T-cell (primary cell): ENCODE measurements around the gene TNPO2. TPM values are rescaled to one million over a fixed set of nuclear protein-coding genes. Genes with fewer than 3 reads are reported as not detected.

Experiments
- ATAC-seq, 4 experiments: fragments of 200-7000 bp in 3 of 4; fragments of 150-1000 bp in 1 of 4; cut with Tn5 transposase; replicated peaks in 1 of 4; 1 replicate in 3 of 4; 2 replicates in 1 of 4; pipeline ENCODE4 v1.10.0; 2021; ENCODE audit warnings: moderate library complexity in 3 of 4, mild to moderate bottlenecking in 2 of 4, moderate number of reproducible peaks in 1 of 4
- CTCF ChIA-PET, 2 donors: fragments of 300-600 bp; sonication (Branson Sonifier 250); formaldehyde crosslinking; loops; one replicate each; lab custom pipeline; 2022; ENCODE audit warnings: antibody characterized with exemption in 2 of 2; lab: Charles Lee
- POLR2A ChIA-PET, 2 donors: fragments of 300-600 bp; sonication (Branson Sonifier 250); formaldehyde crosslinking; loops; one replicate each; lab custom pipeline; 2022; ENCODE audit warnings: antibody characterized with exemption in 2 of 2; lab: Charles Lee
- DNase-seq, 35 experiments: peaks; one replicate each; pipeline versions ENCODE4 v3.0.0 to v3.0.0-alpha.2; 2013 to 2023
- H3K27ac ChIP-seq: one replicate; pipeline ENCODE4 v1.5.1; 2013; ENCODE audit warnings: low read length
- H3K27me3 ChIP-seq, 2 experiments: replicated peaks in 1 of 2; 1 replicate in 1 of 2; 2 replicates in 1 of 2; pipeline versions ENCODE4 v1.6.1 to v1.7.0; 2013; ENCODE audit warnings: low read length in 1 of 2, mixed read lengths in 1 of 2; ENCODE audit not compliant: control insufficient read depth in 2 of 2, insufficient read depth in 2 of 2; ENCODE audit errors: extremely low read depth in 1 of 2
- H3K36me3 ChIP-seq, 2 donors: 1 replicate in 1 of 2; 2 replicates in 1 of 2; pipeline versions ENCODE4 v1.6.1 to v1.7.0; 2013; ENCODE audit warnings: low read length in 1 of 2; ENCODE audit not compliant: control insufficient read depth in 2 of 2, insufficient read depth in 1 of 2; ENCODE audit errors: extremely low read depth in 1 of 2
- H3K4me1 ChIP-seq, 2 experiments: 1 replicate in 1 of 2; 2 replicates in 1 of 2; pipeline versions ENCODE4 v1.6.1 to v1.7.0; 2013; ENCODE audit warnings: low read length in 2 of 2, mixed read lengths in 1 of 2; ENCODE audit not compliant: insufficient read depth in 2 of 2, control insufficient read depth in 1 of 2; ENCODE audit errors: extremely low read depth in 1 of 2
- H3K4me3 ChIP-seq, 2 donors: 1 replicate in 1 of 2; 2 replicates in 1 of 2; pipeline versions ENCODE4 v1.5.1 to v1.7.0; 2013; ENCODE audit warnings: mild to moderate bottlenecking in 2 of 2, low read length in 1 of 2, moderate library complexity in 1 of 2; ENCODE audit not compliant: control insufficient read depth in 1 of 2; ENCODE audit errors: extremely low read depth in 1 of 2
- H3K9me3 ChIP-seq: 2 replicates; pipeline ENCODE4 v1.7.0; 2013
- H3K27ac Mint-ChIP-seq, 2 donors: one replicate each; pipeline ENCODE4 v1.8.0; 2020 to 2021; ENCODE audit warnings: mild to moderate bottlenecking in 2 of 2, mixed read lengths in 2 of 2
- H3K27me3 Mint-ChIP-seq, 2 donors: one replicate each; pipeline ENCODE4 v1.8.0; 2021 to 2022; ENCODE audit warnings: mixed read lengths in 2 of 2
- H3K36me3 Mint-ChIP-seq: one replicate; pipeline ENCODE4 v1.8.0; 2021; ENCODE audit warnings: mixed read lengths
- H3K4me1 Mint-ChIP-seq, 3 donors: one replicate each; pipeline ENCODE4 v1.8.0; 2020 to 2022; ENCODE audit warnings: mixed read lengths in 3 of 3, mild to moderate bottlenecking in 1 of 3
- H3K4me3 Mint-ChIP-seq, 3 donors: one replicate each; pipeline ENCODE4 v1.8.0; 2020 to 2022; ENCODE audit warnings: mild to moderate bottlenecking in 3 of 3, mixed read lengths in 3 of 3, moderate library complexity in 3 of 3
- H3K9me3 Mint-ChIP-seq, 3 donors: one replicate each; pipeline ENCODE4 v1.8.0; 2020 to 2022; ENCODE audit warnings: mixed read lengths in 3 of 3
- WGBS: methylation state at CpG from one replicate; pipeline ENCODE4 v1.1.5; 2013; ENCODE audit warnings: missing lambda C conversion rate; ENCODE audit not compliant: insufficient coverage; 5-methylcytosine and 5-hydroxymethylcytosine counted together
- total RNA-seq, 35 experiments: library from RNA in 6 of 35; stranded (reverse) in 6 of 35; fragments of 120-200 nt in 1 of 35; gene quantifications; one replicate each; pipeline versions ENCODE4 v1.2.1 to v1.2.4 and lab custom pipeline; 2013 to 2026

The TNPO2 gene
- total RNA-seq, 5 donors from 2014 or later (not counting 1 experiment from before 2014, with no cell fraction given): 53.7 to 78.8 (median 62.6) TPM

GRCh38 chr19:12649941-12650340 lies 73.8 kb downstream of the TNPO2 start:
- no peaks in the 10 kb centered on the region for H3K27me3 Mint-ChIP-seq
- DNase-seq (no peak), ATAC-seq (no peak)
- ChIA-PET POLR2A (no interaction called here), CTCF (no interaction called here)
- peaks cover 14% of the 10 kb centered on the region for H3K36me3 Mint-ChIP-seq
- H3K4me1 ChIP-seq: no peaks in the 10 kb centered on the region
- H3K9me3 ChIP-seq: no peaks in the 10 kb centered on the region
- no peaks in the 10 kb centered on the region for H3K27me3 ChIP-seq
- no peak overlapping the region for H3K4me3 Mint-ChIP-seq
- no peaks in the 10 kb centered on the region for H3K9me3 Mint-ChIP-seq
- H3K27ac Mint-ChIP-seq: no peak overlapping the region
- H3K27ac ChIP-seq: no peak overlapping the region
- H3K36me3 ChIP-seq: peaks cover 2 to 31% of the 10 kb centered on the region in 2 donors
- 95% methylated on average over 7 of the region's 10 CpGs for WGBS
- H3K4me1 Mint-ChIP-seq: peaks cover 0 to 2% (median 0%) of the 10 kb centered on the region in 3 donors
- no peak overlapping the region for H3K4me3 ChIP-seq

Other genes with a start within 250 kb of the TNPO2 start
- 1 to 10 TPM; 2.4 to 5.3 (median 5.1) TPM for gene ZNF709, start 239.1 kb downstream of the TNPO2 start, total RNA-seq
- gene ZNF564, start 172.4 kb downstream of the TNPO2 start, total RNA-seq: 10 to 100 TPM; 14.2 to 21.8 (median 20.8) TPM
- 10 to 100 TPM; 11.8 to 14.0 (median 12.4) TPM for gene ZNF490, start 113.1 kb downstream of the TNPO2 start, total RNA-seq
- gene ZNF791, start 113.0 kb downstream of the TNPO2 start, total RNA-seq: 10 to 100 TPM; 33.4 to 54.6 (median 43.9) TPM
- 100 to 1,000 TPM in 4 of 5 donors, 10 to 100 TPM in 1; 96.0 to 159 (median 149) TPM for gene MAN2B1, start 57.2 kb downstream of the TNPO2 start, total RNA-seq
- 10 to 100 TPM in 4 of 5 donors, 1 to 10 TPM in 1; 7.7 to 24.3 (median 17.6) TPM for gene WDR83, start 57.1 kb downstream of the TNPO2 start, total RNA-seq
- gene DHPS, start 42.1 kb downstream of the TNPO2 start, total RNA-seq: 100 to 1,000 TPM; 141 to 195 (median 177) TPM
- gene GNG14, start 35.9 kb downstream of the TNPO2 start, total RNA-seq: not detected
- gene FBXW9, start 27.3 kb downstream of the TNPO2 start, total RNA-seq: 1 to 10 TPM; 3.4 to 6.2 (median 4.7) TPM
- gene TRIR, start 10.8 kb upstream of the TNPO2 start, total RNA-seq: 100 to 1,000 TPM; 167 to 256 (median 254) TPM
- 10 to 100 TPM; 24.6 to 39.3 (median 34.1) TPM for gene GET3, start 13.6 kb upstream of the TNPO2 start, total RNA-seq
- gene BEST2, start 27.9 kb upstream of the TNPO2 start, total RNA-seq: under 1 TPM in 1 of 5 donors, not detected in 4; 0.16 TPM
- 10 to 100 TPM; 19.7 to 26.6 (median 22.8) TPM for gene HOOK2, start 51.6 kb upstream of the TNPO2 start, total RNA-seq
- 1,000 to 10,000 TPM in 2 of 5 donors, 100 to 1,000 TPM in 3; 117 to 2,289 (median 138) TPM for gene JUNB, start 67.6 kb upstream of the TNPO2 start, total RNA-seq
- gene PRDX2, start 77.9 kb upstream of the TNPO2 start, total RNA-seq: 100 to 1,000 TPM in 3 of 5 donors, 10 to 100 TPM in 2; 94.5 to 150 (median 134) TPM
- gene THSD8, start 78.1 kb upstream of the TNPO2 start, total RNA-seq: 1 to 10 TPM in 1 of 5 donors, under 1 TPM in 3, not detected in 1; 0.63 to 2.4 (median 0.97) TPM
- 10 to 100 TPM in 3 of 5 donors, 1 to 10 TPM in 2; 4.7 to 18.0 (median 15.0) TPM for gene RNASEH2A, start 82.7 kb upstream of the TNPO2 start, total RNA-seq
- not detected for gene RTBDN, start 110.6 kb upstream of the TNPO2 start, total RNA-seq
- under 1 TPM; 0.29 to 0.75 (median 0.43) TPM for gene MAST1, start 114.6 kb upstream of the TNPO2 start, total RNA-seq
- gene DNASE2, start 157.5 kb upstream of the TNPO2 start, total RNA-seq: 10 to 100 TPM; 13.4 to 32.1 (median 26.5) TPM
- gene KLF1, start 163.3 kb upstream of the TNPO2 start, total RNA-seq: under 1 TPM in 3 of 5 donors, not detected in 2; 0.36 to 0.67 (median 0.38) TPM
- 10 to 100 TPM; 39.8 to 68.7 (median 60.0) TPM for gene GCDH, start 167.2 kb upstream of the TNPO2 start, total RNA-seq
- 1 to 10 TPM in 2 of 5 donors, not detected in 3; 2.5 to 2.8 TPM for gene SYCE2, start 195.4 kb upstream of the TNPO2 start, total RNA-seq
- 10 to 100 TPM; 28.3 to 86.2 (median 73.4) TPM for gene FARSA, start 209.8 kb upstream of the TNPO2 start, total RNA-seq
- gene CALR, start 214.7 kb upstream of the TNPO2 start, total RNA-seq: 100 to 1,000 TPM; 429 to 530 (median 501) TPM
- 100 to 1,000 TPM in 3 of 5 donors, 10 to 100 TPM in 2; 82.0 to 116 (median 104) TPM for gene RAD23A, start 221.9 kb upstream of the TNPO2 start, total RNA-seq
- 10 to 100 TPM in 3 of 5 donors, 1 to 10 TPM in 2; 6.2 to 22.6 (median 20.1) TPM for gene GADD45GIP1, start 233.3 kb upstream of the TNPO2 start, total RNA-seq
- gene DAND5, start 245.6 kb upstream of the TNPO2 start, total RNA-seq: not detected